NCI-H460 (cell line): ENCODE data around the gene NBEAL1. TPM values are rescaled to one million over a fixed set of nuclear protein-coding genes. Genes with fewer than 3 reads are reported as not detected.
A peak's percentile ranks its signal among the peaks of the same experiment; 100 is the strongest.
"Not testable (repeated sequence)": the region's sequence is repeated elsewhere in the genome, so short reads cannot be mapped to it uniquely, and the experiment has no call there.

Experiments
- DNase-seq: peaks from one replicate; pipeline ENCODE4 v3.0.0-alpha.2; 2016; ENCODE audit warnings: low read depth; ENCODE audit errors: extremely low read depth
- polyA plus RNA-seq: library from polyadenylated mRNA; depleted of rRNA; stranded (reverse); fragments of >200 nt; gene quantifications from 2 replicates; pipeline ENCODE4 v1.2.3, GENCODE V29; 2014; cell fraction: nucleus; rRNA removed
- total RNA-seq: library from RNA; depleted of rRNA; stranded (reverse); fragments of >200 nt; shearing (Covaris generic); gene quantifications from 2 replicates; pipeline ENCODE4 v1.2.3, GENCODE V29; 2014; rRNA removed

Gene NBEAL1
- total RNA-seq = 16.2 and 23.3 TPM in 2 replicates
- polyA plus RNA-seq = 7.5 and 8.3 TPM in 2 replicates

DNA sequence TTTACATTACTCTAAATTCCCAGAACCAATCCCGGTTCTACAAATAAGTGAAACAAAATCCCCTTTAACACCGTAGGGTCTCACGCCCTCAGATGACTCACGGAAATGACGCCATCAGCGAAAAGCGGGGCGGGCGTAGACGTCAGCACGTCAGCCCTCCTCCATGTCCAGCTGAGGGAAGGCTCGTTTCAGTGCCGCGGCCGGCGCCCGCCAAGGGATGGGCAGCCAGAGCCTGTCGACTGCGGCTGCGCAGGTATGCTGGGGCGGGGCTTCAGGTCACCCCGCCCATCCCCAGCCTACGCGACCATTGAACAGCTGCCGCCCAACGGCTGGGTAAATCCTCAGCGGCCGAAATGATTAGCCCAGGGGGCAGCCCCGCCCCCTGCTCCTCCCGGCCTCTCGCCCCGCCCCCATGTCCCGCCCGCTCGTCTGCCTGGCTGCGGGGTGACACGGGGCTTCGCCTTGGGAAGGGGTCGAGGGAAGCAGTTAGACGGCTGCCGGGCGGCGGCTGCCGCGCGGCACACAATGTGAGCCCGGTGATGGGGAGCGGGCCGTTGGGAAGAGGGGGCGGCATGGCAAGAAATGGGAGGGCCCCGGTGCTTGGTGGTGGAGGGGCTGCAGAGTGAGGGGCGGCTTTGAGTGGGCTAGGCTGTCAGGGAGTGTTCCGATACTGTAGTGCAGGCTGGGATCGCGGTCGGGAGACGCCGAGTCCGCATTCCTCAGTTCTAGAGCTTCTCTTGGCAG is at the start of gene NBEAL1:
TSS of gene NBEAL1 (plus strand) at position 420 of the 744 bp plus-strand sequence. CDS start 1,510 bp downstream, outside the sequence.
- peak; percentile 98 for DNase-seq

DNA sequence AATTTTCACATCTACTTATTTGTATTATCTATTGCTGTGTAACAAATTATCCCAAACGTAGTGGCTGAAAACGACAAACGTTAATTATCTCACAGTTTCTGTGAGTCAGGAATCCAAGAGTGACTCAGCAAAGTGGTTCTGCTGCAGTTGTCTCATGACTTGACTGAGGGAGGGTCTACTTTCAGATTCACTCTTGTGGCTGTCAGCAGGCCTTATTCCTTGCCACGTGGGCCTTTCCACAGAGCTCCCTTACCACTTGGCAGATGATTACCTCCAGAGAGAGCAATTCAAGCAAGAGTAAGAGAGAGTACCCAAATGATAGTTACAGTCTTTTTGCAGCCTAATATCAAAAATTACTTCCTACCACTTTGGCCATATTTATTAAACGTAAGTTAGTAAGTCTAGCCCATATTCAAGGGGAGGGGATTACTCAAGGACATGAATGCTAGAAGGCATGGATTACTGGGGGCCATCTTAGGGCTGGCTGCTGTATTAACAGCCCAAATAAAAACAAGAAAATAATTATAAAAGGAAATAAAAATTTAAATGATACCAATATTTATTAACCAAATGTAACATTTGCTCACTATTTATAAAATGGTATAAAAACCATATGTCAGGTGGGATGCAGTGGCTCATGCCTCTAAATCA is 48.7 kb upstream of the NBEAL1 start:
- peak; percentile 89 for DNase-seq

DNA sequence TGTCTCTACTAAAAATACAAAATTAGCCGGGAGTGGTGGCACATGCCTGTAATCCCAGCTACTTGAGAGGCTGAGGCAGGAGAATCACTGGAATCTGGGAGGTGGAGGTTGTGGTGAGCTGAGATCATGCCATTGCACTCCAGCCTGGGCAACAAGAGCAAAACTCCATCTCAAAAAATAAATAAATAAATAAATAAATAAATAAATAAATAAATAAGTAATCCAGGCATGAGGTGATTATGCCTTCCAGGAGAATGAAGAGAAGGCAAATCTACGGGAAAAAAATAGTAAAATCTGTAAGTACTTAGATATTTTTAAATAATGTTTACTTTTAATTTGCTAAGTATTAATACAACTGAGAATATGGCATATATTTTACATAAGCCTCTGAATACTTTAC is 45.3 kb upstream of the NBEAL1 start:
- not testable (repeated sequence) for DNase-seq

DNA sequence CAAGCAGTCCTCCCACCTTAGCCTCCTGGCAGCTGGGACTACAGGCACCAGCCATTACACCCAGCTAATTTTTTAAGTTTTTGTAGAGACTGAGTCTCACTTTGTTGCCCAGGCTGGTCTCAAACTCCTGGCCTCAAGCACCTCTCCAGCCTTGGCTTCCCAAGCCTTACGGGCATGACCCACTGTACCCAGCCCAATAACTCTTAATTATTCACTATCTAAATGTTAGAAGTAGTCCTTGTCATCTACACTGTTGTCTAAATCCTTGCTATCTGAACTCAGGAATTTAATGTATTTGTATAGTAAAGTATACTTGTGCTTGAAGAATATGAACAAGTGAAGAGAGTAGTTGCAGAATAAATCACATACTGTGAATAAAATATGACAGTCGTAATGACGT is 37.9 kb upstream of the NBEAL1 start:
- DNase-seq = no peak

DNA sequence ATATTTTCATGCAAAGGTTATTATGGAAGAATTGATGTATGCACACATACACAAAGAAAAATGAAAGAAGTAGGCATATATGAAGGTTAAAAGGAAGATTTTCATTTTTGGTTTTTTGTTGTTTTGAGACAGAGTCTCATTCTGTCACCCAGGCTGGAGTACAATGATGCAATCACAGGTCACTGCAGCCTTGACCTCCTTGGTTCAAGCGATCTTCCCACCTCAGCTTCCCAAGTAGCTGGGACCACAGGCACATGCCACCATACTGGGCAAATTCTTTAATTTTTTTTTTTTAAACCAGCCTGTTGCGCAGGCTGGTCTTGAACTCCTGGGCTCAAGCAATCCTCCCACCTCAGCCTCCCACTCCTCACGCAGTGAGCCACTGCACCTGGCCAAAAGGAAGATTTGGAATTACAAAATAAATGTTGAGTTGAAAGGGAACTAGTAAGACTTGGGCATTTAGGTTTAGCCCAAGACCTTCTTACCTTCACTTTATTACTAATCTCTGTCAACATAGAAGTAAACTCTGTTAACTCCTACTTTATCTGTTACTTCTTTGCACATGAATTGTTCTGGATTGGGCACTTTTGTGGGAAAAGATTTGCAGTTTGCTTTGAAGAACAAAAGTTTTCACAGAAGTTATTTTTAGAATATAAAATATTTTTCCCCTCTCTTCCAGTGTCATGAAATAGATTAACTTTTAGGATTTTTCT is 31.7 kb upstream of the NBEAL1 start:
- no peak for DNase-seq

DNA sequence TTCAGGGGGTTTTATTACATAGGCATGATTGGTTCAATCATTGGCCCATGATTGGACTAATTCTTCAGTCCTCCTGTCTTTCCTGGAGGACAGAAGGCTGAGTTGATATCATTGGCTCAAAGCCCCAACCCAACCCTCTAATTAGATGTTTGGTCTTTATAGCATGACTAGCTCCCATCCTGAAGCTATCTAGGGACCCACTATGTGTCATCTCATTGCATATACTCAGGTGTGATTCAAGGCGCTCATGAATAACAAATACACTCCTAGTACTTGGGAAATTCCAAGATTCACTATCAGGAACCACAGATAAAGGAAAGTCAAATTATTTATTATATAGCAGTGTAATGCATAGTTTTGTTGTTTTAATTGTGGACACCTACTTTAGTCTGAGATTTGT is 24.9 kb upstream of the NBEAL1 start:
- no peak for DNase-seq

DNA sequence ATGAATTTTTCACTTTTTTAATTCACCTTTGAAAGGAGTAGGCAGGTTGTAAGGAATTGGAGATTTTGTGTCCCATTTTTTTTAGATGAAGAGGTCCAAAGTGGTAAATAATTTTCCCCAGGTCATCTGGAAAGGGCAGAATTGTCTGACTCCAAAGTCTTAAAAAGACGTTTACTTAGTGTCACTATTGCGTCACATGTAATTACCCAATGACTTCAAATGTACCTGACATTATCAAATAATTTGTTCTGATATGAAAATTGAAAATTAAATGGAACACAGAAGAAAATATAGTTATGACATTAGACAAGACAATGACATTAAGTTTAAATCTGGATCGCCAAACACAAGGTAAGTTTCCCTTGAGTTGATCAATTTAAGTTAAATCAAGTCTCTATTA is 24.2 kb upstream of the NBEAL1 start:
- no peak for DNase-seq

DNA sequence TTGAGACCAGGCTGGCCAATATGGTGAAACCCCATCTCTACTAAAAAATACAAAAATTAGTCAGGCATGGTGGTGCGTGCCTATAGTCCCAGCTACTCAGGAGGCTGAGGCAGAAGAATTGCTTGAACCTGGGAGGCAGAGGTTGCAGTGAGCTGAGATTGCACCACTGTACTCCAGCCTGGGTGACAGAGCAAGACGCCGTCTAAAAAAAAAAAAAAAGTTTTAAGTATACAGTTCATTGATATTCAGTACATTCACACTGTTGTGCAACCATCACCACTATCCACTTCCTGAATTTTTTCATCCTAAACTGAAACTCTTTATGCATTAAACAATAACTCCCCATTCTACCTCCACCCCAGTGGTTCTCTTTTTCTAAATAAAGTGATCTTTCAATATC is 17.6 kb upstream of the NBEAL1 start:
- DNase-seq = not testable (repeated sequence)

DNA sequence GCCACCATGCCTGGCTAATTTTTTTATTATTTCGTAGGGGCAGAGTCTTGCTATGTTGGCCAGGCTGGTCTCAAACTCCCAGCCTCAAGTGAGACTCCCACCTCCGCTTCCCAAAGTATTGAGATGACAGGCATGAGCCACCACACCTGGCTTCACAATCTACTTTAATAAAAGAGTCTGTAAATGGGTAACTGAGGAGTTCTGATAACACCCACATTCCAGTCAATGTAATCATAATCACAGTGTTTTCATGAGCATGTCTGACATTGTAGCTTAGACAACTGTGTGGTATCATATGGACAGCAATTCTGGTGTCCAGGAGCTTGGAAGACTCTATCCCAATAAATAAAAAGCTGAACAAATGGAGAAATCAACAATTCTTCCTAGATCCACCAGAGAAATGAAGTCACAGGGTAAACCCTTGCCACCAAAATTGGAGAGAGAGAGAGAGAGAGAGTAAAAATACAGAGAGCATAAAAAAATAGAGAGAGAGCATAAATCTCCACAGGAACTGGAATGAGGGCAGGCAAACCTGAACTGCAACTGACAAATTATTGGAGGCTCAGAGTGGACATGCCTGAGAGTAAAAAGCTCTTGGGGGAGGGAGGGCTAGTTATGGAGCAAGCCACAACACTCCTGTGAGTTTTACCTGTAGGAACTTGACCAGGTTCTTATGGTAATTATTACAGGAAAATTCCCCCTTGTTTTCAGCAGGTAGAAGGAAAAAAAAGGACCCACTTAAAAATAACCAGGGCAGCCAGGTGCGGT is 12.4 kb upstream of the NBEAL1 start:
- DNase-seq = no peak

DNA sequence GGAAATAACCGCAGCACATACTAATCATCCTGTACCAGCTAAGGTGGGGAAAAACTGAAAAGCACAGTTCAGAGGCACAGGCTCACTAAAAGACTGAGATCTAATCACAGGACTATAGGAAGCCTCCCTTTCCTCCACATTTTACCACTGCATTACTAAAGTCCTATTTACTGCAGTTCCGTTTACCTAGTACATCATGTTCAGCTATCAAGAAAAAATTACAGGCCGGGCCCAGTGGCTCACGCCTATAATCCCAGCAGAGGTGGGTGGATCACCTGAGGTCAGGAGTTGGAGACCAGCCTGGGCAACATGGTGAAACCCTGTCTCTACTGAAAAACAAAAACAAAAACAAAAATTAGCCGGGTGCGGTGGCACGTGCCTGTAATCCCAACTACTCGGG is 11.0 kb upstream of the NBEAL1 start:
- no peak for DNase-seq

DNA sequence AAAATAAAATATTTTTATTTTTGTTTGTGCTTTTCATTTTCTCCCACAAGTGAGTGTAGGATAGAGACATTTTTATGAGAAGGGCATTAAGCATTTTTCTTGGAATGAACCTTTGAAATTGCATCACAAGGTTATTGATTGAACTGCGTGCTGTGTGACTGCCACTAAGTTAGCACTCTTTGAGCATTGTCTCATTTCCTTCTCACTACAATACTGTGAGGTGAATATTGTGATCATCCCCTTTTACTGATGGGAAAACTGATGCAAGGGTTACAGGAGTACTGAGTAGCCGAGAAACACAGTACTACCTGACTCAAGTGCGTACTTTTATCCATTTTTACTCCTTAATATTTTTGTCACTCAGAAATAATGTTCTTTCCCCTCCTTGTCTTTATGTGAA is 2.0 kb downstream of the NBEAL1 start:
- DNase-seq = no peak

DNA sequence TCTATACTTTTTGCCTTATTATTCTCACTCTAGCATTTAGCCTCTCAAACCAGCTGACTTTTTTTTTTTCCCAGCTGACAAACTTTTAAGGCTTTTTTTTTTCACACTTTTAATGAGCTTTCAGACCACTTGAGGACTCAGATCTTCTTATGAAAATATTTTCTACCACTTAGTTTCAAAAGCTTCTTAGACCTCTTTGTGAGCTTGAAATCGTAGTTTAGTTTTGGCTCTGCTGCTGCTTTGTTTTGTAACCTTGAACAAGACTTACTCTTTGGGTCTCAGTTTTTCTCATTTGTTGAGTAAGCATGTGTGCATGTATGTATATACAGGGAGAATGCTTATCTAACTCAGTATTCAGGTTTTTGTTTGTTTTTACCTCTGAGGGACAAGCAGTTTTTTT is 3.5 kb downstream of the NBEAL1 start:
- no peak for DNase-seq

DNA sequence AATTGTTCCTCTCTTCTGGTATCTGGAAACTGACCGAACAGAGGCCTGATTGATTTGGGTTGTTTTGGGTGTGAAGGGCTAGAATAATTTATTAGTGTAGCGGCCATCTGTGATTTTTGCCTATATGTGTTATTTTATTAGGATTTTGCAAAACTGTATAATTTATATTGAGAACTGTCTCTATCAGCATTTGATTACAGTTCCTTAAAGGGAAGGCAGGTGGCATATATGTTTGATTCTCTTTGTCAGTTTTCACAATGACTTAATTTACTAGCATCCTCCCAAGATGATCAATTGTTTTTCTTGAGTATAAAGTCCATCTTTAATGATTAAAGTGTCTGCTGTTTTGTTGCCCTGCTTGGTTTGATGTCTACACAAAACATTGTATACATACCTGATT is 4.5 kb downstream of the NBEAL1 start:
- DNase-seq = no peak

DNA sequence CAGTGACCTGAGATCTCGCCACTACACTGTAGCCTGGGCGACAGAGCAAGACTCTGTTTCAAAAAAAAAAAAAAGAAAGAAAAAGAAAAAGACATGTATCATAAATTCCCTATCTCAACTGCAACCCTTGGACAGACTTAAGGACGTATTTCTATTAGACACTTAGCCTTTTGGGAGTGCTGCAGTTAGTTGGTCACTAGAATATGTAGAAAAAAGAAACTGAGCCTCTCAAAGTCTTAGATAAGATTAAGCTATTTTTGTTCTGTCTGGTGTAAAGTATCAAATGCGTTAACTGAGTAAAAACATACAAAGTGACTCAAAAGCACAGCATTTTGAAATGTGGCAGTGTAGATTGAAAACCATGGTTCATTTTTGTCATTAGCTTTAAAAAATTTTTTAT is 7.3 kb downstream of the NBEAL1 start:
- DNase-seq = no peak

DNA sequence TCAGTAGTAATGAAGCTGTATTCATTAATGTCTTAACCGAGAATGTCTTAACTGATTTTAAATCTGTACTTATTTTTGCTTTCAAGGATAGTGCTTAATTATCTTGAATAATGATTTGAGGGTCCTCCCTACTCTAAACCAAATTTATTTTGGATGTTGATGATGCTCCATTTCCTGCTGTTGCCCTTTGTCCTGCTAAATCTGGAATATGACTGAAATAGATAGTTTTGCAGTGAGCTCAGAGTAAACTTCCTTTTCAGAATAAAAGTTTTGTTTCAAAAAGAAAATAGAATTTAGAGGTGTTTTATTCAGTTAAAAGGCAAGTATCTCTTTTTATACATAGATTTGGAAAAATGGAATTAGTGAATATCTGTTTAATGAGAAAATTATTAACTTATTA is 8.1 kb downstream of the NBEAL1 start:
- no peak for DNase-seq

DNA sequence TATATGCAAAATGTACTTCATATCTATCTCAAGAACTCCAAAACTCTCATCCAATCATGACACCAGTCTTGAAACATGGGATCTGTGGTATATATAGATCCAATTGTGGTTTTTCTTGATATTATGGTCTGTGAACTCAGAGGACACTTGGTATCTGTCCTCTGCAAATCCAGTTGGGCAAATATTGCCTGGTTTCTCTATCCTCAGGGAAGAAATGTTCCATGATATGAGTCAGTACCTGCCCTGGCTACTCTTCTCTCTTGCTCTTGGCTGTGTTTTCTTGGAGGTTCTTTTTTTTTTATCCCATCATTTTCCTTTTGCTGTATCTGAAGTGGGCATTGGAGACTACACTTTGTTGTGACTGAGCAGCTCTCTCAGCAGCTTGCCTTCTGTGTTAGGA is 10.9 kb downstream of the NBEAL1 start:
- DNase-seq = no peak

DNA sequence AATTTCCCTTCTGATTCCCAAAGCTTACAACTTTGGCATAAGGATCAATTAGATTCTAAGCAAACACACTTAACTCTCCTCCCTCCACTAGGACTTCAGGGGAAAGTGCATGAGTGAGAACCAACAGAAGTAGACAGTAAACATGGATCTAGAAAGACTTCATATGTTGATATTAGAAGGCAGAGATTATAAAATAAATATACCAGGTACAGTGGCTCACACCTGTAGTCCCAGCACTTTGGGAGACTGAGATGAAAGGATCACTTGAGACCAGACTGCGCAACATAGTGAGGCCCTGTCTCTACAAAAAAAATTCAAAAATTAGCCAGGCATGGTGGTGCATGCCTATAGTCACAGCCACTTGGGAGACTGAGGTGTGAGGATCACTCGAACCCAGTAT is 15.9 kb downstream of the NBEAL1 start:
- no peak for DNase-seq

DNA sequence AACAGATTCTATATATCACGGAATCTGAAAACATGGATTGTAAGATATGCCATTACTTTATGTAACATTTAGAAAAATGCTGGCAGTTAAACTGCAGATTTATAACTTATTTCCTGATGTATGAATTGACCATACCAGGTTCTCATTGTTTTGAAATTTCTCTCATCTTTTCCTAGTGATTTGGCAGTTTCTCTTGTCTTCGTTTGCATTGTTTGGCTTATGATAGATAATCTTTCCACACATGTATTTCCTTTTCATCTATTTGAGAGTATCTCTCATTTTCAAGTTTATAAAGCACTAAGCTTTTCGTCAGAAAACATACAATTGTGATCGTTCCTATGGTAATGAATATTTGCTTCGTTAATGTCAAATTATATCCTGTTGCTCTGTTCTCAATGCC is 16.3 kb downstream of the NBEAL1 start:
- no peak for DNase-seq

DNA sequence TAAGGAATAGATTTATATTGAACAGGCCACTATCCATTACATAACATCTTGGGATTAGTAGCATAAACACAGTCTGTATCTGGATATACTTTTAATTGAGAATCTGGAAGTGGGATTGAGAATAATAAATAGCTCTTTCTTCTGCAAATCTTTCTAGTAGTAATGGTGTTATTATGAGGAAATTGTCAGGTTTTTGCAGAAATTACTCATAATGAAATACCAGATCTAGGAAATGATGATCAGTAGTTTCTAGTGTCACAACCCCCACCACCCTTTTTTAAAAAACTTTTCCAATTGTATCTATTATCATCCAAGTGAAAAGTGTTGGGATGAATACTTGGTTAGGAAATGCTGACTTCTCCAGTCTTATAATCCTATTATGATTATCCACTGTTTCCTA is 18.7 kb downstream of the NBEAL1 start:
- no peak for DNase-seq

DNA sequence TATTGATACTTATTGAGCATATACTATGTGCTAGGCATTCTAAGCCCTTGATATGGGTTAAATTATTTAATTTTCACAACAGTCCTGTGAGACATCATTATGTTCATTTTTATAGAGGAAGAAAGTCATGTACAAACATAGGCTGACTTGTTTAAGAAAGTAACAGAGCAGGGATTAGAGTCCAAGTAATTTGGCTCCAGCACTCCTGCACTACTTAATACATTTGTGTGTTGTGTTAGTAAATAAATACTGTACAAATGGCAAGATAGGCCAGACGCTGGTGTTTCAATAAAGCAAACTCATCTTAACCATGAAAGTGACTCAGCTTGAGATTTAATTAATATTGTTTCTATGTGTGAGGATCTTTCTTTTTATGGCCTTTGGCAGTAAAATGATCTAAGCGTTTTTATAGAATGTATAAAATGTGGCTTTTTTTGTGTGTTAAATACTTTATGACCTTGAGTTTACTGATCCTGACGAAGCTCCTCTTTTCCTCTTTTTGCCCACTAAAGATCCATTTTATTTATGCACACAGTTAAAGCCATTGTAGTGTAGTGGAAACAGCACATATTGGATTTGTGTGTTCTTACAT is 21.3 kb downstream of the NBEAL1 start:
- DNase-seq = no peak

DNA sequence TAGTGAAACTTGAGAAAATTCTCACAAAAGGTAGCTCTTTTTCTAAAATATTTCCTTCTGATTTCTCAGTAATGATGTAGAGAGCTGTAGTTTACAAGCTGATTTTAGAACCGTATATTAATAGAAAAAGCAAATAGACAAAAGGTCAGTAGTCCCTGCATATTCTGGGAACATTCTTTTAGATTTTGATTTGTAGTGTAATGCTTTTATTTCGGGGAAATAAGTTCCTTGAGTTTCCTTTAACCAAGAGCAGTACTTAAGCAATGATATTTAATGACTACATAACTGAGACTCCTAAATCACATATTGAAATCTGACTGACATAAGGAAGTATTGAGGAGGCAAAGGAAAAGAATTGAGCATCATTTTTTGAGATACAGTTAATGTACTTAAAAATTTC is 22.4 kb downstream of the NBEAL1 start:
- no peak for DNase-seq
